ENCODE data around the gene SOWAHA.
A peak's percentile ranks its signal among the peaks of the same experiment; 100 is the strongest.

Gene SOWAHA

GRCh38 chr5:132826424-132827082 lies 13.5 kb downstream of the SOWAHA start:
- ChIA-PET POLR2A (no interaction called here), CTCF (interaction anchor here (1.0 to 20.6 kb wide), 10 partner anchors 9 to 441 kb away, joined by 3 to 215 read pairs (median 4); partner anchors contain the start of genes GDF9, SOWAHA and UQCRQ)
- no peak for DNase-seq (ENCODE audit: extremely low spot score)
- TF ChIP-seq, protein P1, sequence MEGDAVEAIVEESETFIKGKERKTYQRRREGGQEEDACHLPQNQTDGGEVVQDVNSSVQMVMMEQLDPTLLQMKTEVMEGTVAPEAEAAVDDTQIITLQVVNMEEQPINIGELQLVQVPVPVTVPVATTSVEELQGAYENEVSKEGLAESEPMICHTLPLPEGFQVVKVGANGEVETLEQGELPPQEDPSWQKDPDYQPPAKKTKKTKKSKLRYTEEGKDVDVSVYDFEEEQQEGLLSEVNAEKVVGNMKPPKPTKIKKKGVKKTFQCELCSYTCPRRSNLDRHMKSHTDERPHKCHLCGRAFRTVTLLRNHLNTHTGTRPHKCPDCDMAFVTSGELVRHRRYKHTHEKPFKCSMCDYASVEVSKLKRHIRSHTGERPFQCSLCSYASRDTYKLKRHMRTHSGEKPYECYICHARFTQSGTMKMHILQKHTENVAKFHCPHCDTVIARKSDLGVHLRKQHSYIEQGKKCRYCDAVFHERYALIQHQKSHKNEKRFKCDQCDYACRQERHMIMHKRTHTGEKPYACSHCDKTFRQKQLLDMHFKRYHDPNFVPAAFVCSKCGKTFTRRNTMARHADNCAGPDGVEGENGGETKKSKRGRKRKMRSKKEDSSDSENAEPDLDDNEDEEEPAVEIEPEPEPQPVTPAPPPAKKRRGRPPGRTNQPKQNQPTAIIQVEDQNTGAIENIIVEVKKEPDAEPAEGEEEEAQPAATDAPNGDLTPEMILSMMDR (IDR thresholded peaks at IDR 0.05; ENCODE audit: control extremely low read depth, extremely low read depth, low read depth, missing control alignments): no peak

- ChIA-PET CTCF (interaction anchor here (1.0 to 20.6 kb wide), 15 partner anchors 8 to 327 kb away, joined by 3 to 215 read pairs (median 6); partner anchors contain the start of genes GDF9, SOWAHA and UQCRQ), POLR2A (interaction anchor here (0.8 kb wide), 1 partner anchor 30 kb away, joined by 3 read pairs; no protein-coding TSS in a partner anchor)
- no peak for DNase-seq (ENCODE audit: extremely low spot score)
- TF ChIP-seq, protein P1 (IDR thresholded peaks at IDR 0.05; ENCODE audit: control extremely low read depth, extremely low read depth, low read depth, missing control alignments): no peak
These were observed 15.0 kb downstream of the SOWAHA start for GRCh38 chr5:132827943-132828673.

DNA sequence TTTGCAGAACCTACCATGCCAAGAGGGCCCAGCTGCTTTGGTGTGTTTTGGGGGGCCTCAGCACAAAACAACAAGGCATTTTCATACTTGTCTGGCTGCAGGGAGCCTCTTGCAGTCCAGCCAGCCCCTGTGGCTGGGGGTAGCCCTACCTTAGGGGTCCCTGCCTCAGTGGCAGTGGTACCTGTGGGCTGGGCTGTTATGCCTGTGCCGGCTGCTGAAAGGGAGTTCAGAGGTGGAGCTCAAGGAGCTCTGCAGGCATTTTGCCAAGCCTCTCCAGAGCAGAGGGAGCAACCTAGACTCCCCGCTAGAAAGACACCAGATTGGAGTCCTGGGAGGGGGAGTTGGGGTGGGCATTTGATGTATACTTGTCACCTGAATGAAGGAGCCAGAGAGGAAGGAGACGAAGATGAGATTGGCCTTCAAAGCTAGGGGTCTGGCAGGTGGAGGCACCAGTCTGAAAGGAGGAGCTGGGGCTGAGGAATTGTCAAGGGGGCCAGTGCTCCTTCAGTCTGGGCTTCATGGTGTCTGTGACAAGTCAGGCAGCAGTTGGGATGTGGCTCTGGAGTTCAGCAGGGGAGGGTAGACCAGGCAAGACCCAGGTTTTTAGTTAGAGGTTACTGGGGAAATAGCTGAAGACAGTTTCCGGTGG lies 15.9 kb downstream of the SOWAHA start:
- ChIA-PET CTCF (interaction anchor here (0.8 to 20.6 kb wide), 20 partner anchors 9 to 328 kb away, joined by 3 to 215 read pairs (median 4); partner anchors contain the start of genes GDF9, SOWAHA and UQCRQ), POLR2A (interaction anchor here (0.8 kb wide), 1 partner anchor 9 kb away, joined by 3 read pairs; no protein-coding TSS in a partner anchor)
- TF ChIP-seq, protein P1 (IDR thresholded peaks at IDR 0.05; ENCODE audit: control extremely low read depth, extremely low read depth, low read depth, missing control alignments): no peak
- no peak for DNase-seq (ENCODE audit: extremely low spot score)

- DNase-seq (ENCODE audit: extremely low spot score): peak; percentile 90
- POLR2A ChIA-PET: no interaction called here
- TF ChIP-seq, protein P1 (IDR thresholded peaks at IDR 0.05; ENCODE audit: control extremely low read depth, extremely low read depth, low read depth, missing control alignments): peak; percentile 92
- CTCF ChIA-PET: interaction anchor here (0.8 to 20.6 kb wide), 18 partner anchors 9 to 329 kb away, joined by 3 to 215 read pairs (median 4); partner anchors contain the start of genes GDF9, LEAP2, SOWAHA and UQCRQ
These were observed 16.8 kb downstream of the SOWAHA start for GRCh38 chr5:132829742-132830435.

DNA sequence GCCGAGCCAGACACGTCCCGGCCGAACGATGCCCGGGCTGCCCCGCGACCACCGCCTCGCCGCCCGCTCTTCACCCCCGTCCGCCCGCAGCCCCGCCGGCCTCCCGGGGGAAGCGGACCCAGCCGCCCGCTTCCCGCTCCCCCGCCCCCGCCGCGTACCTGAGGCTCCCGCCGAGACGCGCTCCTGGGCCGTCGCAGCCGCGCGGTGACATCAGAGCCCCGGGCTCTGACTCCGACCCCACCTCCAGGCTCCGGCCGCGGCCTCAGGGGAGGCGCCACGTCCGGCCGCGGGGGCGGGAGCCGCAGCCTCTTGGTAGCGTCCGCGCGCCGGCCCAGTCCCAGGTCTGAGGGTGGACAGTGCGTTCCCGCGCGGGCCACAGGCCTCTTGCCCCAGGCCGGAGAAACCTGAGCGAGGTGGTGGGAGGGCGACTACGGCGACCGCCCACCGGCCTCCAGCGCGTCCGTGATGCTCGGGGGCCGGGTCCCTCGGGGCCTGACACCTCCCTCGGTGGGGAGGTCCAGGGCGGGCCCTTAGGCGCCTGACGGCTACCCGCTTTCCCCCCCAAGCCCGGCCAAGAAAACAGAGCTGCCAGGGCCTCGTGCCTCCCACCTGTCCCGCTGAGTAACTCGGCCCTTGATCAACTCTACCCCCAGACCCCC lies 17.5 kb downstream of the SOWAHA start, which contains the start of gene SHROOM1:
SHROOM1 (minus strand) TSS at position 212 of the 659 bp plus-strand sequence. CDS start 4,507 bp downstream, outside the sequence.
- POLR2A ChIA-PET: no interaction called here

More for the DNA sequence above, 17.5 kb downstream of the SOWAHA start, which contains the start of gene SHROOM1:
- CTCF ChIA-PET: interaction anchor here (0.8 to 20.6 kb wide), 17 partner anchors 8 to 330 kb away, joined by 3 to 215 read pairs (median 5); partner anchors contain the start of genes GDF9, LEAP2 and UQCRQ
- DNase-seq (ENCODE audit: extremely low spot score): peak; percentile 88
- TF ChIP-seq, protein P1 (IDR thresholded peaks at IDR 0.05; ENCODE audit: control extremely low read depth, extremely low read depth, low read depth, missing control alignments): no peak
